22Rv1 (cell line): ENCODE results near the gene PGPEP1.

ENCODE experiments used
- H3K27ac ChIP-seq: fragments of 450-650 bp; 2 replicates; pipeline ENCODE4 v1.5.1; 2017
- CTCF ChIP-seq: fragments of 450-650 bp; IDR thresholded peaks from 2 replicates; pipeline ENCODE4 v1.5.1; 2017; ENCODE audit warnings: mild to moderate bottlenecking
- ZFX ChIP-seq: fragments of 450-650 bp; IDR thresholded peaks from 2 replicates; pipeline ENCODE4 v1.6.1; 2017; ENCODE audit warnings: antibody characterized with exemption, borderline replicate concordance

Gene PGPEP1

DNA sequence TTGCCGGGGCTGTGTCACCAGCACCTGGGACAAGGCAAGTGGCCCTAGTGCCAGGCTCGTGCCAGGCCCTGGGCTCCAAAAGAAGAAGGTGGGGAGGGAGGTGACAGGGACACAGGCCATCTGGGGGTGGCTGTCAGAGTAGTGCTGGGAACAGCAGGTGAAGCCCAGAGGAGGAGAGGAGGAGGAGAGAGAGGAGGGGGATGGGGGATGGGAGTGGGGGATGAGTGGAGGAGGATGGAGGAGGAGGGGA, 36.3 kb upstream of the PGPEP1 start:
- no peak for TF ChIP-seq ZFX
- TF ChIP-seq CTCF, result no peak
- H3K27ac ChIP-seq, result no peak overlapping the region

GRCh38 chr19:18304458-18305310, 35.7 kb upstream of the PGPEP1 start:
- no peak for TF ChIP-seq CTCF
- TF ChIP-seq ZFX, result no peak
- 0 out of 2 replicates have a peak overlapping the region, but pooled peaks have one; percentile 4 for H3K27ac ChIP-seq

GRCh38 chr19:18306209-18306887, 34.0 kb upstream of the PGPEP1 start:
- no peak for TF ChIP-seq ZFX
- TF ChIP-seq CTCF, result no peak
- H3K27ac ChIP-seq, result 0 out of 2 replicates have a peak overlapping the region, but pooled peaks have one; percentile 15

DNA sequence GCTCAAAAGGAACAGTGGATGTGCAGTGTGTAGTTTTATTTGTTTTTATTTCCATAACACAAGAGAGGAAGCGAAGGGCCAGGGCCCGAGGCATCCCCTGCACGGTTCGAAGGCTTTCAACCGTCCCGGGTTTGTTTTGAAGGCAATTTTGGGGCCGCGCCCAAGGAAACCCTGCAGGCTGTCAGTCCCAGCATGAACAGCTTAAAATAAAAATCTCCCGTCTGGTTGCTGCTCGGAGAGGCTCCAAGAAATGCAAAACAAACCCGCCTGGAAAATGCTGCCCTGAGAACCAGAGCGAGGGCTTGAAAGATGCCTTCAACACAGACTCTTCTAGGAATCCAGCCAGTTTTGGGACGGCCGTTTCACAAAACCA, 33.5 kb upstream of the PGPEP1 start:
- no peak overlapping the region for H3K27ac ChIP-seq
- TF ChIP-seq ZFX (no peak), CTCF (no peak)

DNA sequence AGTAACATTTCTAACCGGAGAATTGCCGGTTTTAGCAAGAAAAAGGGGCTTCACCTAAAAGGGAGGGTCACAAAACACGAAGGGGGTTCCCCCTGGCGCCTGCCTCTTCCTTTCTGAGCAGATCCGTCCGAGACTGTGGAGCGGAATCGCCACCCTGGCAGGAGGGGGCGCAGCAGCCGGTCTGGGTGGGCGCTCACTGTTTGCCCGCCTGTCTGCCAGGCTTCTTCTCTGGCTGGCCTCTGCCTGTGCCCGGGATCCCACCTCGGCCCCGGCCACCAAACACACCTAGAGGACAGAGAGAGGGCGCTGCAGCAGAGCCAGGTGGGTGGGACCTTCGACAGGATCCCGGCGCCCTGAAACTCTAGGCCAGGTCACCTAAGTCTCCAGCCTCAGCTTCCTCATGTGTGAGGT, 33.1 kb upstream of the PGPEP1 start:
- TF ChIP-seq ZFX (no peak), CTCF (no peak)

GRCh38 chr19:18308051-18308947, 32.1 kb upstream of the PGPEP1 start:
- TF ChIP-seq ZFX, result no peak
- TF ChIP-seq CTCF, result no peak
- no peak overlapping the region for H3K27ac ChIP-seq

More for the DNA sequence above, 33.1 kb upstream of the PGPEP1 start:
- no peak overlapping the region for H3K27ac ChIP-seq
